B cell (primary cell): Measurements from ENCODE around the gene NPAS3.

Source experiments
- EZH2 ChIP-seq: IDR thresholded peaks from 2 replicates; pipeline ENCODE4 v1.6.1; 2012; ENCODE audit warnings: borderline replicate concordance, low read depth, mild to moderate bottlenecking, moderate library complexity, low read length; ENCODE audit not compliant: insufficient read depth, poor library complexity, severe bottlenecking
- TF ChIP-seq, protein P1 (sequence below): fragments of 200-600 bp; IDR thresholded peaks from one replicate; pipeline ENCODE4 v1.8.0; 2022; ENCODE audit warnings: antibody characterized with exemption, mild to moderate bottlenecking

DNA sequence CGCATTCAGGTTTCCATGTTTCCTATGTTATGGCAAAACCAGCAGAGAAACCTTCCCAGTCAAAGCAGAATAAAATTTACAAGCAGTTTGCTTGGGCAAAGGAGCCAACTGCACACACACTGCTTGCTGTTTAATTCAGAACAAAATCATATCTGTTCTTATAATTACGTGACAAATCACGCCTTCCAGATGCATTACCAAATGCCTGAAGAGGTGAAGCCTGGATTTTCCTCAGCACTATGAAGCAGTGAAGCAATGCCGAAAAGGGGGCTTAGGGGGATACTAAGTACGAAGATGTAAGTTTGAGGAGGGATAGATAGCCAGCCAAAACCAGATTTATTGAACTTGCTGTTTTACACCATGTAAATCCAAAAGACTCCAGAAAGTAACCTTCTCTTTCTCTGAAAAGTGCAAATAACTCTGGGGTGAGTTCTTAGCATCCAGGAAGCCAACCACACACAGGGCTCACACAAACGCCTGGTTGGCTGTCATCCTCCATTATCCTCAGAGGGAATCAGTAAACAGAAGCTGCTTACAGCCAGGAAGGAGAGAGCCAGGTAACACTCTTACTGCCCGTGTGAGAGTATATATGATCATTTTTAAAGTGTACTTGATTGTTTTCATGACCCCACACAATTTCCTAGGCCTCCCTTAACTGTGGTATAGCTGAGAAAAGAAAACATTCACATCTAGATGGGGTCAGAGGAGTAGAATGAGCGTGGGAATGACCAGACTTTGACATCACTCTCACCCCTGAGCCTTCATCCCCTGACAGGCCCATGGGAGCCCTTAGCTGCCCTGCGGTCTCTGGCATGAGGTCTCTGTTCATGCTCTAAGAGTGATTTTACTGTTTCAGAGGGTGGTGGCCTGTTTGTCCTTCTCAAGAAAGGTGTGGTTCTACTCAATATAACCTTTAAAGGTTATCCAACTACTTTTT lies 569.7 kb downstream of the NPAS3 start:
- TF ChIP-seq, protein P1, sequence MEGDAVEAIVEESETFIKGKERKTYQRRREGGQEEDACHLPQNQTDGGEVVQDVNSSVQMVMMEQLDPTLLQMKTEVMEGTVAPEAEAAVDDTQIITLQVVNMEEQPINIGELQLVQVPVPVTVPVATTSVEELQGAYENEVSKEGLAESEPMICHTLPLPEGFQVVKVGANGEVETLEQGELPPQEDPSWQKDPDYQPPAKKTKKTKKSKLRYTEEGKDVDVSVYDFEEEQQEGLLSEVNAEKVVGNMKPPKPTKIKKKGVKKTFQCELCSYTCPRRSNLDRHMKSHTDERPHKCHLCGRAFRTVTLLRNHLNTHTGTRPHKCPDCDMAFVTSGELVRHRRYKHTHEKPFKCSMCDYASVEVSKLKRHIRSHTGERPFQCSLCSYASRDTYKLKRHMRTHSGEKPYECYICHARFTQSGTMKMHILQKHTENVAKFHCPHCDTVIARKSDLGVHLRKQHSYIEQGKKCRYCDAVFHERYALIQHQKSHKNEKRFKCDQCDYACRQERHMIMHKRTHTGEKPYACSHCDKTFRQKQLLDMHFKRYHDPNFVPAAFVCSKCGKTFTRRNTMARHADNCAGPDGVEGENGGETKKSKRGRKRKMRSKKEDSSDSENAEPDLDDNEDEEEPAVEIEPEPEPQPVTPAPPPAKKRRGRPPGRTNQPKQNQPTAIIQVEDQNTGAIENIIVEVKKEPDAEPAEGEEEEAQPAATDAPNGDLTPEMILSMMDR: no peak
- no peak for TF ChIP-seq EZH2
